Ureter (tissue), 1 donor: ENCODE results near the gene IRS4. TPM values are rescaled to one million over a fixed set of nuclear protein-coding genes. Genes with fewer than 3 reads are reported as not detected.

Experiments
- DNase-seq: peaks from one replicate; pipeline ENCODE4 v3.0.0-alpha.2; 2020; ENCODE audit warnings: low spot score
- total RNA-seq: library from RNA; stranded (reverse); gene quantifications from one replicate; pipeline ENCODE4 v1.2.4, GENCODE V29; 2023
- donor health status: DM: yes; HTN: yes; CAD: no.

The IRS4 gene
- 0.96 TPM for total RNA-seq

DNA sequence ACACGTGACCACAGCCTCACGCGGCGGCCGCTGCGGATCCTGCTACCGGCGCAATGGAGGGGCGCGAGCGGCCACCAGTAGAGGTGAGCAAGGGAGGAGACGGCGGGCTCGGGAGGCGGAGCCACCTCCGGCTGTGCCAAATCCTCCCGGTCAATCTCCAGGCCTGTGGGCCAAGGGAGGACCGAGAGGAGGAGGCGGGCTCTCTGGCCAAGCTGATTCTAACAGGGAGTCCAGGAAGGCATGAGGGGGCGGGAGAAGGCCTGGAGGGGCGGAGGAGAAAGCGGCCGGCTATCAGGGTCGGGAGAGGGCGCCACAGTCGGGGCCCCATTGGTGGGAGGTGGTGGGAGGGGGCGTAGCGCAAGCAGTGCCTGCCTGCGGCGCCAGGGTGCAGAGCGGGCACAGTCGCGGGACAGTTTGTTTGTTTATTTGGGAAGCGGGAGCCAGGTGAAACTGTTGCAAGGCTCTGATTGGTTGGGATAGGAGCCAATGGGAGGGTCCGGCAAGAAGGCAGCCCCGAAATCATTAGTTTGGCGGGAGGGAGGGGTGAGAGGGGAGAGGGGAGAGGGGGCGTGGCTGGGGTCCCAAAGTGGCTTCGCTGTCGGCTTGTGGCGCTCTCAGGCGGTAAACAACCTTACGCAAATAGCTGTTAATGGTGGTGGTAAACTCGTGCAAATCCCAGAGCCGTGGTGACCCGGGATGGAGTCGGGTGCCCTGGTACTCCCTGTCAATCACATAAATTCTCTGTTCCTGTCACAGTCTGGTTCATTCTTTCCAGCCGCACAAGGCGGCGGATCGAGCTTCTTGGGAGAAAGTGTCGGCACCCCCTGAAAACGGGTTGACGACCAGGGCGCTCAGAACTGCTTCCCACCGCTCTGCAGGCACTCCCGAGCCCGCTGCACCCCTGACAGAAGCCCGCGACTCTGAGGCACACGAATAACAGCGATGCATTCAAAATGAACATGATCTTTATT is at the start of gene IRS4:
TSS of gene IRS4 (minus strand) at position 55 of the 971 bp plus-strand sequence.
- DNase-seq = no peak

DNA sequence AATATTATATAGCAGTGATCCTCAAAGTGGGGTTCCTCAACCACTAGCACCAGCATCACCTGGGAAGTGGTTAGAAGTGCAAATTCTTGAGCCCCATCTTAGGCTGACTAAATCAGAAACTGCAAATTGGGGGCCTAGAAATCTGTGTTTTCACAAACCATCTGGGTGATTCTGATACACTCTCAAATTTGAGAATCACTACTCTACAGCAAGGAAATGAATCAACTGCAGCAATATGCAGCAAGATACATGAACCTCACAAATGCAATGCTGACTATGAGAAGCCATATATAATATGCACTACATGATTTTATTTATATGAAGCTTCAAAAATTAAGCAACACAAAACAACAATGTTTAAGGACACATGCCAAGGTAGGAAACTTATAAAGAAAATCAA is 36.2 kb upstream of the IRS4 start:
- no peak for DNase-seq

DNA sequence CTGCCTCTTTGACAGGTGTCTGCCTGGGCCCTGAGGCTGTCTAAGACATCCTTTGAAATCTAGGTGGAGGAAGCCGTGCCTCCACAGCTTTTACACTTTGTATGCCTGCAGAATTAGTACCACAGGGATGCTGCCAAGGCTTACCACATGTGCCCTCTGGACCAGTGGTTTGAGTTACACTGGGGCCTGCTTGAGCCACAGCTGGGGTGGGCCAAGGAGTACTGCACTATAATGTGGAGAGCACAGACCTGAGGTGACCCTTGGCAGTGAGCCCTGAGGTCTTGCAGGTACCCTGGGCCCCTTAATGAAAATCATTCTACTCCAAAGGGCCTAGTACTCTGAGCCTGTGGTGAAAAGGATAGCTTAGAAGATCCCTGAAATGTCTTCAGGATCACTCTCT is 27.2 kb upstream of the IRS4 start:
- no peak for DNase-seq

DNA sequence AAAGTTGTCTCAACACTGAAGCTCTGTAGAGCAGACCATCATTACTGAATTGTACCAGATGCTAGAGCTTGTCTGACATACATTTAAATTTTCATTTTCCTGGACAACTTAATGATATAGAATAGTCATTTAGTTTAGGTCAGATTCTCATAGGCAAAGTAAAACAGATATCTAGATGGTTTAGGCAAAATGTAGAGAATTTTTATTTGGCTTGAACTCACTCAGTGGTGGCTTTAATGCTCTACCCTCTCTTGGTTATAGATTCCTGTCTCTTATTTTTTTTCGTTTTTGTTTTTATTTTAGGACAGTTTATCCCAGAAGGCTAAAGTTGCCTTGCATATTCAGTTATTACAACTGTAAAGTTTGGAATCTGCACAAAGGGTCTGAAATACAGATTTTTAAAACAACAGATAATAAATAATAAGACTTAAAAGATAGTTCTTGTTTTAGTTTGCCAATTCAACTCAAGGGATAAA is 4.0 kb upstream of the IRS4 start:
- DNase-seq = no peak

DNA sequence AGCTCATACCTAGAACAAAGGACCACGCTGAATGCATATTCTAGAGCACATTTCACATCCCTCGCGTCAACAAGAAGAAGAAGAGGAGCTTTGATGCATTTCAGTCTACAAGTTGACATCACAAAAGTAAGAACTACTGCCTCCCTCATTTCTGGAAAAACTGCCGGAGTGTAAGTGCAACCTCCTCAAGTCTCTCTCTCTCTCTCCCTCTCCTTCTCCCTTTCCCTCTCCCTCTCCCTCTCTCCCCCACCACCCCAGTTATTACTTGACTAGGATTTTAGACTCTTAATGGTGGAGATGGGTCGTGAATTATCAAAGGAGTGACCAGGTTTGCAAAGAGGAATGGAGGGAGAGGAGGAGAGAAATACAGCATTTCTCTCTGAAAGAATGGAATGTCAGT is 1.4 kb upstream of the IRS4 start:
- no peak for DNase-seq

DNA sequence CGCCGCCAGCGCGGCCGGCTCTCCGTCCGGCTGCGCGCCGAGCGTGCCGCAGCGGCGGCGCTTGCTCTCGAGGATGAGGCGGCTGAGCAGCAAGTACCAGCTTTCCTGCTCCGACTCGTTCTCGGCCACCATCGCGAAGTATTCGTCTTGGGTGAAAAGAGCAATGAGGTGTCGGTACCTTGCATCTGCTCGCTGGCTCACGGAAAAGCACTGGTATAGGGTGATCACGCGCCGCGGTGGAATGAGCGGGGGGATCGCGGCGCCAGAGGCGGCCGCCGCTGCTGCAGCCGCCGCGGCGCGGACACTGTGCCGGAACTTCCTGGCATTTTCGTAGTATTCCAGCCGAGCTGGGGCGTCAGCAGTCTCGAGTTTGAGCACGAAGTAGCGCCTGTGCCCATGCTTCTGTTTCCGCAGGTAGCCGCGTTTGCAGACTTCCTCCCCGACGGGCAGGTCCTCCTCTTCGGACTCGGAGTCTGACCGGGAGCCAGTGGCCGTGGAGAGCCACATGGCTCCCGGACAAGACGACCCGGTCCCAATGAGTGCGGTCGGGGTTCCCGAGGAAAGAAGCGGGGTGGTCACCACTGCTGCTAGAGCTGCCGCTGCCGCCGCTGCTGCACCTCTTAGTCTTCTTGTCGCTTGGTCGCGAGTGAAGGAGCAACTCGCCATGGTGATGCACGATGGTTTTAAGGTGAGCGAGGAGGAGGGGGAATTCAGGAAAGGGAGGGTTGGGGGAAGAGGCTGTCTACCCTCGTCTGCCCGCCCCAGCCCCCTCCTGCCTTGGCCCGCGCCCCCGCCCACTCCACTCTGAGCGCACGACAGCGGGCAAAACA is 469 bp downstream of the IRS4 start:
- DNase-seq = no peak

DNA sequence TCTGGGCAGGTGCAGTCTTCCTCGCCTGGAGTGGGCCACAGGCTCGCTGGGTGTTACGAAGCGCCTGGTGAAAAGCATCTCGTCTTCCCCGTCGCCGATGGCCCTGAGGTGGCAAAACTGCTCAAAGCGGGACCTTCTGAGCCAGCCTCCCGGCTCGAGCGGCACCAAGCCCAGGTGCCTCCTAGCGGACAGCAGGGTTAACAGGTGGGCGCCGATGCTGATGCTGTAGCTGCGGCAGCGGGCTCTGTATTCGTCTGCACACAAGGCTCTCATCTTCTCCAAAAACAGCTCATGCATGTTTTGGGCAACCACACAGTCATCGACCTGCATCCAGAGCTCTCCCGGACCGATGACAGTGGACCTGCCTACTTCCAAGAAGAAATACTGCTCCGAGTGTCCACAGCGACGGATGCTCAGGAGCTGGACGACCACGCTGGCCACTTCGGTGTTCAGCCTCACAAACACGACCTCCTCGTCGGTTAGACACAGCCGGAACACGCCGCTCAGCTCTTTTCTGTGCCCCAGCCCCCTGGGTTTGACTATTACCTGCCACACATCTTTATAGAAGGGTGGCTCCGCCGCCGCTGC is 1.2 kb downstream of the IRS4 start:
- DNase-seq = no peak

DNA sequence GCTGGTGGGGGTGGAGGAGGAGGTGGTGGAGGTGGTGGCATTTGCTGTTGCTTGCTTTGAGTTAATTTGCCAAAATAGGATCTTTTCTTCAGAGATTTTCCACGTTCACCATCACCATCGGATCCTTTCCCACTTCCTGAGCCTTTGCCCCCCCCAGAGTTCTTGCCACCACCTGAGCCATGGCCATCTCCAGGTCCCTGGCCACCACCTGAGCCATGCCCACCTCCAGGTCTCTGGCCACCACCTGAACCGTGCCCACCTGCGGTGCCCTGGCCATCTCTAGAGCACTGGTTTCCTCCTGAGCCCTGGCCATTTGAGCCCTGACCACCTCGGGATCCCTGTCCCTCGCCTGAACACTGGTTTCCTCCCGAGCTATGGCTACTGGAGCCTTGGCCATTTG is 1.9 kb downstream of the IRS4 start:
- DNase-seq = no peak

DNA sequence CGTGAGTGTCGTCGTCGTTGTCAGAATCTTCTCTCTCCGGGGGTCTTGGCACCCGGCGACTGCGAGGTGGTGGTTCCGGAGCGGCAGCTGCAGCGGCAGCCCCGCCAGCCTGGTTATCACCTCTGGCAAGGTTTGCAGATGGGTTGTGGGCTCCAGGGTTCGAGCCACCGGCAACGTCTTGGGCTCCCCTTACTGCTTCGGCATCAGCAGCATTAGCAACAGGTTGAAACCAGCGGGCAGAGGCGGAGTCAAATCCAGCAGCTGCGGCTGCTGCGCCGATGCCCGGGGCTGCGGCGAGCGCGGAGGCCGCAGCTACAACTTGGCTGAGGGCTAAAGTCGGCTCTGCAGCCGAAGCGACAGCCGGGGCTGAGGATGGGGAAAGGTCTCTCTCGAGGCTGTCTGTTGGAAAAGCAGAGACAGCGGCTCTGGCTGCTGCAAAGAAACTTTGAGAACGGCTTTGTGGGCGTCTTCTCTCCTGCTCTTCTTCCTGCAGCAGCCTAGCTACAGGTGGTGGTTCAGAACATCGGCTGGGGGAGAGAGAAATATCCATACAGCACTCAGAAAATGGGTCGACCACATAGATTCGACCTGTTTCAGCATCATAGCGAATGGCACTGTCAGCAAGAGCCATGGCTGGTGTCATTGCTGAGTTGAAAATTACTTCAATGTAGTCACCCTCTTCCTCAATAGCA is 3.6 kb downstream of the IRS4 start:
- DNase-seq = no peak

DNA sequence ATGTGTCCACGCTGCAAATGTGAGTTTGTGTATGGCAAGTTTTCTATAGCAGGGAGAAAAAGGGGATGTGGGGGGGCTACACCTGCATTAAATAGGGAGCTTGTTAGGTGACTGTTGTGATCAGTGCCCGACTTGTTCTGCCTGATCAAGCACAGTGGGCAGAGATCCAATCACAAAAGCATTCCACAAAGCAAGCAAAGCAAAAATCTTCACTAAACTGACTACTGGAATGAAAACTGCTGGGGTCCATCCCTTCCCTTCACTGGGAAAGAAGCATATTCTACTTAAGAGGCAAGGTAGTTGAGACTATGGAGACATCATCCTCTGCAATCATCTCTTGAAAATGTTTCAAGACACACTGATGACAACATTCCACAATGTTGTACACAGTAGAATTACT is 5.2 kb downstream of the IRS4 start:
- DNase-seq = no peak

DNA sequence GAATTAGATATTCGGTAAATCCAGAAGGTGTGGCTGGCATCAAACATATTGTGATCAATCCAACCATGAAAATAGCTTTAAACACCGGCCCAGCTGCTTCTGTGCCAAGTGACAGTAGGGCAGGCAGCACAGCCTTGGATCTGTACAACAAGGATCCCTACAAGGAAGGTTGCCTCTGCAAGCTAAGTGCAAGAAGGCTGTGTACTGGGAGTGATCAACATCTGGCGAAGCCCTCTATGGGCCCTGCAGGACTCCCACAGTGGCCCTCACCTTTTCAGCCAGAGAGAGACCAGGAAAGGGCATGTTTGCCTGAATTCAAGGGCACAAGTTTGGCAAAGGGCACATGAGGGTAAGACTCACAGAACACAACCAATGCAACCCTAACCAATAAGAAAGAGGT is 9.6 kb downstream of the IRS4 start:
- no peak for DNase-seq

DNA sequence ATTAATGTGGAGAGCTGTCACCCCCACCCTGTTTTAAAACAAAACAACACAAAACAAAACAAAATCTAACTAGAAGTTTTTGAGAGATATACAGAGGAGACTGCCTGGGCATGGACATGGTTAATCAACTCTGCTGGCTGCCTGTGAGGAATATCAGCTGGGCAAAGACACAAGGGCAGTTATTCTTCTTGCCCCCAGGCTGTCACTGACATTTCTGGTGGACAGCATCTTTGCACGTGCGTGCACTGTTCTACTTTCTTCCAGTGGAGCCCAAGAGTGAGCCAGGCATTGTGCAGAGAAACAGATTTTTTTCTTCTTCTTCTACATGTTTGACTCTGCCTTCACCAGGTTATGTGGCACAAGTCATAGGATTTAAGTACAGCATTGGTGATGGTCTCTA is 13.8 kb downstream of the IRS4 start:
- no peak for DNase-seq

DNA sequence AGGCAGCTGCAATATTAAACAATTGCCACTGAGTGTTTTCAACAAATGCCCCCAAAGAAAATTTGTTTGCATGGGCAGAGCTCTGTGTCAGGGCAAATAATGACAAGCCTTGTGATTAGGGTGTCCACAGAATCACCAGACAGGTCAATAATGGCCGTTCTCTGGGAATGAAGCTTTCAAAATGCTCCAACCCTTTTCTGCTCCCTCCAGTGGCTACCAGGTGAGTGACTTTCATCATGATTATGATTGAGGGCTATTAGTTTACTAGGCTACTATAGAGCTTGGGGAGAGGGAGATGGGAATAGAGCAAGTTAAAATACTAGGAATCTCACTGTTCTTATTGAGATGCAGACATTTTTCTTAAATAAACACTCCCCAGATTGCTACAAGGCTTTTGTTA is 23.5 kb downstream of the IRS4 start:
- DNase-seq = no peak

DNA sequence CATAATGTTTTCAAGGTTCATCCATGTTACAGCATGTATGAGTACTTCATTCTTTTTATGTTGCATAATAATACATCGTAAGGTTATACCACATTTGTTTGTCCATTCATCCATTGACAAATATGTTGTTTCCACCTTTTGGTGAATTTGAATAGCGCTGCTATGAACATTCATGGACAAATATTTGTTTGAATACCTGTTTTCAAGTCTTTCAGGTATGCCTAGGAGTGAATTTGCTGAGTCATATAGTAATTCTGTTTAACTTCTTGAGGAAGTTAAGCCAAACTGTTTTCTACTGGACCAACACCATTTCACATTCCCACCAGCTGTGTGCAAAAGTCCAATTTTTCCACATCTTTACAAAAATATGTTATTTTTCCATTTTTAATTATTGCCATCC is 31.5 kb downstream of the IRS4 start:
- DNase-seq = no peak

DNA sequence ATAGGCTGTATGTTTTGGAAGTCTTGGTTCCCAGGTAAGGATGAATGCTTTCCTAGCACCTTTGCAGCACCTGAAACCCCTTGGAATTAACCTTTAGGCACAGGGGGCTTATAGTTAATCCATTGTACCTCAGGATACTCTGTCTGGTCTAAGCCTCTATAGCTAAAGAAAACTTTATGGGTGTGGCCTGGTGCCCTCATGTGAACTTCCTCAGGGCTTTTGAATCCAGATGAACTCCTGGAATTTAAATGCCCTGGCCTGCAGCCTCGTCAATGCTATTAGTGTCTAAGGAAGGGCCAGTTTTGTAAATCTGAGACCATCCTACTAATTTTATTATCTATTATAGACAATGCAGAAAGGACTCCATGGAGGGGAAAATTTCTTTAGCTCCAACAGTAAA is 33.8 kb downstream of the IRS4 start:
- no peak for DNase-seq

DNA sequence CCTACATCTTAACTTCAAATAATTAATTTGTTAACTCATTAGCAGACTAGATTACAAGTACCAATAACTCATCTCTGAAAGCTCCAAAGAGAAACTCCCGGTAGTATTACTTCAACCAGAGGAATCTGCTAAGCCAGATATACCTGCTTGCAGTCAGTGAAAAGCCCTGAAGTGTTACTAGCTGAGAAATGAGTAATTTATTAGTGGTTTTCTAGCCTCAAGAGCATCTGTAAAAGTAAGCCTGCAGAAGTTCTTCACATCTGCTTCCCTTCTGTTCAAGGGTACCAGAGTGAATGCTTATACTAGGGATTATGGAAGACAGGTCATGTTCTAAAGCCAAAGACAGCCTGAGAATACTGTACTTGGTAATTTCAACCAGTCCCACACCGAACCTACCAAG is 34.7 kb downstream of the IRS4 start:
- DNase-seq = no peak

DNA sequence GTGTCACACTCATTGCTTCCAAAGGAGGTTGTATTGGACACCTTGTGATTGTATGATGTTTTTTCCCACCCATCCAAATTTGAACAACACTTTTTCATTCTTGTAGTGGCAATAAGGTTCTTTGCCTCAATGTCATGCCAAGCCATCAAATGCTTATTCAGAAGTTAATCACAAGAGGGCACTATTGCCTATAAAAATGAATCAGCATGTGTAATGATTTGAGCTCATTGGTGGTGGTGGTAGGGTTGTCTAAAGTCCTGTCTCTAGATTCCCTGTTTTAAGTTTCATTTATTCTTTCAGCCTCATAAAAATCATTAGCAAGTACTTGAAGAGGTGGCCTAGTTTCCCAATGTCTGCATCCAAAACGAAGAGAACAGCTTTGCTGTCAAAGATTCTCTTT is 37.0 kb downstream of the IRS4 start:
- DNase-seq = no peak

DNA sequence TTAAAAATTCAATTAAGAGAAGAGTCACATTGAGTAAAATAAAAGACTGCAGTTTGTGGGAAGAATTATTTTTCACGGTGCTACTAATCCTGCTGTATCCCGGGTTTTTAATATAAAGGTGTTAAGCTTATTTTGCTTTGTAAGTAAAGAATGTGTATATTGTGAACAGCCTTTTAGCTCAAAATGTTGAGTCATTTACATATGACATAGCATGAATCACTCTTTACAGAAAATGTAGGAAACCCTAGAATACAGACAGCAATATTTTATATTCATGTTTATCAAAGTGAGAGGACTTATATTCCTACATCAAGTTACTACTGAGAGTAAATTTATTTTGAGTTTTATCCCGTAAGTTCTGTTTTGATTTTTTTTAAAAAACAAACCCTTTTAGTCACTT is 39.7 kb downstream of the IRS4 start:
- no peak for DNase-seq
